HG03520 (cell line): Measurements from ENCODE around the gene DNAJC5.
"Not testable (repeated sequence)": the region's sequence is repeated elsewhere in the genome, so short reads cannot be mapped to it uniquely, and the experiment has no call there.

Source experiments
- ATAC-seq: cut with Tn5 transposase; IDR thresholded peaks from one replicate; pipeline ENCODE4 v1.9.1; 2021; ENCODE audit warnings: mild to moderate bottlenecking, moderate library complexity; ENCODE audit not compliant: unreplicated experiment

Gene DNAJC5

GRCh38 chr20:63903796-63904561 lies 9.1 kb downstream of the DNAJC5 start:
- no peak for ATAC-seq

DNA sequence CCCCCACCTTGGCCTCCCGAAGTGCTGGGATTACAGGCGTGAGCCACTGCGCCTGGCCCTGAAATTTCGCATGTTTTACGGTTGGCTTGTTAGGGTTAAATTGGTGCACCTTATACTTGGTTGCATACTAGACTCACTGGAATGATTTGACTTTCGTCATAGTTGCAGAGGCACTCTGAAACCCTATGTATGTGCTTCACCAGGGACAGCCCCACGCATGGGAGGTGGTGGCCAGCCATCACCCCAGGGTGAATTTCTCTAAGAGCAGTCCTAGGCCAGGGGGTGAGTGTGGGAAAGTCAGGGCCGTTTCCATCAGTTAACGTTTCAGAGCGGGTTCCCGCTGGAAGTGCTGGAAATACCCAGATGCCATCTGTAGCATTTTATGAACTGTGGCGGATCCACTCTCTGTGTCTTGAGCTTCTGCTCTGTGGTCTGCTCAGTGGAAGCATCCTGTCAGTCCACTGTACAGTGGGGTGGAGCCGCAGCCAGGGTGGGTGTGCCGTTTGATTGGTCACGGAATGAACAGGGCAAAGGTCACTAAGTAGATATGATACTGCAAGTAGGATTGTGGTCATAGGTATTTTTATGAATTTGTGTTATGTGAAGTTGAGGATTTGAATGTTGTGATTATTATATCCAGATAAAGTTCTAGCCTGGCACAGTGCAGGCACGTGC lies 13.2 kb downstream of the DNAJC5 start:
- no peak for ATAC-seq

DNA sequence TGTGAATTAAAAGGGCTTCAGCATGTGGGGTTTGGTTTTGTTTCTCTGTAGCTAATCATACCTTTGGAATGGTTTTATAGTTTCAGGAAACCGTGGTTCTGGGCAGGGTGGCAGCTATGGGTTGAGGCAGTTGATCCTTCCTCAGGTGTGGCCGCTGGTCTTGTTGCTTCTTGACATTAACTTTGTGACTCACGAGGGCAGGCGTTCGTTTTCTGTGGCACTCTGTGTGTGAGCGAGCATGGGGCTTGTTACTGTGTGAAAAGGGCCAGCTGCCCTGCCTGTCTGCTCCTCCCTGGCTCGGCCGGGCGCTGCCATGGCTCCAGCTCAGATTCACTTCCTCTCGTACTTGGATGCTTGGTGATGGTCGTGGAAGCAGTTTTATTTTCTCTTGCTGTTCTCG lies 16.2 kb downstream of the DNAJC5 start:
- no peak for ATAC-seq

DNA sequence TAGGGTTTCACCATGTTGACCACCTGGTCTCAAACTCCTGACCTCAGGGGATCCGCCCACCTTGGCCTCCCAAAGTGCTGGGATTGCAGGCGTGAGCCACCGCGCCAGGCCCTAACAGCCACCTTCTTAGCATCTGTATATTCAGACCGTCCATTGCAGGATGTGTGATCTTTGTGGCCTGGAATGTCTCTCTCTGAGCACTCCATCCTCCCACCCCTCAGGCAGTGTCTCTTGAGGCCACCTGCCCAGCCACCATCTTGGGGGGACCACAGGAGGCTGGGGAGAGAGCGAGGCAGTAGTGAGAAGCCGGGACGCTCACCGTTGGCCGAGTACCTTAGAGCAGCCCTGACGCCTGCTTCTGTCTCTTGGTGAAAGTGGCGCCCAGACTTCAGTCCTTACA lies 18.8 kb downstream of the DNAJC5 start:
- ATAC-seq = no peak

DNA sequence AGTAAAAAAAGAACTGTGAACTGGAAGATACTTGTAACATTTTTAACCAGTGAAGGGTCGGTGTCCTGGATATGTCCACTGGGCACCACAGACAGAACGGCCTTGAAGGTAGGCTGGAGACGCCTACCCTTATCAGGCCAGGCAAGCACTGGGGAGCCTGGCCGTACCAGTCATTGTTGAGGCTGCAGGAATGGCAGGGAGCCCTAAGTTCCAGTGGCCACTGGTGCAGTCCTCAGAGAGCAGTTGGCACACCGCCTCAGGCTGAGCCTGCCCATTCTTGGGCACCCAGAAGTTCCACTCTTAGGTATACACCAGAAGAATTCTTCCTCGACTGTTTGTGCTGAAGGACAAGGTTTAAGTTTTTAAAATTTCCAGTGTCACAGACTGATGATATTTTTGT lies 20.5 kb downstream of the DNAJC5 start:
- ATAC-seq = no peak

- not testable (repeated sequence) for ATAC-seq
Measured at GRCh38 chr20:63916371-63916939, 21.5 kb downstream of the DNAJC5 start.

GRCh38 chr20:63917811-63918210 lies 22.9 kb downstream of the DNAJC5 start:
- ATAC-seq = no peak

DNA sequence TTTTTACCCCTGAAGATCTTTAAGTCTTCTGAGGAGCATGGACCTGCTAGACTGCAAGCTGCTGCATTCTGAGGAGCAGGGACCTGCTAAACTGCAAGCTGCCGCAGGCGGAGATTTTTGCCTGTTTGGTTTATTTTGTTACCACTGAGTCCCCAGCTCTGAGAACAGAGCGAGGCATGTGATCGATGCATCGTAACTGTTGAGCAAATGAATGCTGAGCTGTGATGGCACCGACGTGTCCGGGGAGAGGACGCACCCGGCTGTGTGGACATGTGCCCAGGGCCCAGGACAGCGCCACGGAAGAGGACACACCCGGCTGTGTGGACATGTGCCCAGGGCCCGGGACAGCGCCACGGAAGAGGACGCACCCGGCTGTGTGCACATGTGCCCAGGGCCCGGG lies 24.2 kb downstream of the DNAJC5 start:
- no peak for ATAC-seq

- ATAC-seq = no peak
Measured at GRCh38 chr20:63920226-63920625, 25.3 kb downstream of the DNAJC5 start.

DNA sequence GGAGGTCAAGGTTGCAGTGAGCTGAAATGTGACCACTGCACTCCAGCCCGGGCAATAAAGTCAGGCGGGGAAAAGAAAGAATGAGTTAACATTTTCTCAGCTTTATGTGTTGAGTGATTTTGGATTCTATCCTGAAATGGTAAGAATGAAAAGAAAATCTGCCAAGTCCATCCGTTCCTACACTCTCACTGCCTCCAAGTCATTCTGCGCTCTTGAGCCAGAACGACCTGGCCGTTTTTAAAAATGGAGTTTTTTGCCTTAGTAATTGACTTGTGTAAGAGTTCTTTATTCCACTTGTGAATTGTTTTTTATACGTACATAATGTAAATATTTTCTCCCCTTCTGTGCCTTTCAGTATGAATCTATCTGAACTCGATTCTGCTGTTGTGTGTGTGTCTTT lies 28.7 kb downstream of the DNAJC5 start:
- no peak for ATAC-seq

DNA sequence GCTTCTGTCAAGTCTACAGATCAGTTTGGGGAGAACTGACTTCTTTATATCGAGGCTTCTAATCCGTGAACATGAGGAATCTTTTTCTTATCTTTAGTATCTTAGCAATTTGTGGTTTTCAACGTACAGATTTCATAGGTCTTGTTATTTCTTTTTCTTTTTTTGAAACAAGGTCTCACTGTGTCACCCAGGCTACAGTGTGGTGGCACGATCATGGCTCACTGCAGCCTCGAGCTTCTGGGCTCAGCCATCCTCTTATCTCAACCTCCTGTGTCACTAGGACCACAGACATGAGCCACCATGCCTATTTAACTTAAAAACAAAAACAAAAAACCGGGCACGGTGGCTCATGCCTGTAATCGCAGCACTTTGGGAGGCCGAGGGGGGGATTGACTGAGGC lies 29.3 kb downstream of the DNAJC5 start:
- no peak for ATAC-seq

GRCh38 chr20:63926298-63926697 lies 31.4 kb downstream of the DNAJC5 start:
- ATAC-seq = no peak

GRCh38 chr20:63929071-63929470 lies 34.1 kb downstream of the DNAJC5 start:
- ATAC-seq = no peak

DNA sequence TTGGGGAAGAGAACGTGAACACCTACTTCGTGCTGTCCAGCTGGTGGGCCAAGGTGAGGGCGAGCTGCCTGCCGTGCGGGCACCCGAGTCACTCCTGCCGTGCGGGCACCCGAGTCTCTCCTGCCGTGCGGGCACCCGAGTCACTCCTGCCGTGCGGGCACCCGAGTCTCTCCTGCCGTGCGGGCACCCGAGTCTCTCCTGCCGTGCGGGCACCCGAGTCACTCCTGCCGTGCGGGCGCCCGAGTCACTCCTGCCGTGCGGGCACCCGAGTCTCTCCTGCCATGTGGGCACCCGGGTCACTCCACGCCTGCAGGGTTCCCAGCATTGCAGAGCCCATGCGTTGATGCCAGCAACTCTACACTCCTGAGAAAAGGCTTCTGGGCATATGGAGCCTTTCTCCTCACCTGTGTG lies 34.6 kb downstream of the DNAJC5 start:
- not testable (repeated sequence) for ATAC-seq

- no peak for ATAC-seq
Measured at GRCh38 chr20:63930971-63931553, 36.1 kb downstream of the DNAJC5 start.

DNA sequence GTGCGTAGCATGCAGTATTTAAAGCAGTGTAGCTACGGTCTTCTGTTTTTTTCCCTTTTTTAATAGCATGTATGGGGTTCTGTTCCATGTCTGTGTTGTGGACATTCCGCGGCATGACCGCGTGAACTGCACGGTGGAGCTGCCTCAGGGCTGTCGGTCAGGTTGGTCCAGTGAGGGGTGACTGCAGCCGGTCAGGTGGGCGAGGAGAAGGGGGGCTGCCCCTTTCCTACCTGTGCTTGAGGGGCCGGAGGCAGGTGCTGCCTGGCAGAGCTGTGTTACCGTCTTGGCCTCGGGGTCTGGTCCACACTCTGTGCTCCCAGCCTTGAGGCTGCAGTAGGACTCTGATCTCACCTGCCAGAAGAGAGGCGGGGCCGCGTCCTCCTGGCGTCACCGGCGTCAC lies 36.8 kb downstream of the DNAJC5 start:
- ATAC-seq = no peak

DNA sequence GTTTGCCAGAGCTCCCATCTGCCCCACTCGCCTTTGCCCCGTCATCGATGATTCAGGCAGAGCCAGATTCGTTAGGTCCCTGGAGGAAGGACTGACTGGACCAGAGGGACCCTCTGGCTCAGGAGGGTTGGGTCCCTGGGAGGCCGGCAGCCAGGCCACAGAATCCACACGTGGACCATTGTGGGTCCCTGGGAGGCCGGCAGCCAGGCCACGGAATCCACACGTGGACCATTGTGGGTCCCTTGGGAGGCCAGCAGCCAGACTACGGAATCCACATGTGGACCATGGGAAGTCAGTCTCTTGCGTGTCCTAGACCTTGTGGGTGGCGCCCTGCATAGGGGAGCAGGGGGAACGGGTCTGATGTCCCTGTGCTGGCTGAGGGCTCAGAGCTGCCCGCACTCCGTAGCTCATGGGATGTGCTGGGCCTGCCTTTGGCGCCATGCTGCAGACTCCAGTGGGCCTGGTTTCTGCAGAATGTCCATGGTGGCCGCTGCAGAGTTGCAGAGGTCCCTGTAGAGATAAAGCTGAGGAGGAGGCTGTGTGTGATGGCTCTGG lies 37.8 kb downstream of the DNAJC5 start:
- ATAC-seq = no peak

DNA sequence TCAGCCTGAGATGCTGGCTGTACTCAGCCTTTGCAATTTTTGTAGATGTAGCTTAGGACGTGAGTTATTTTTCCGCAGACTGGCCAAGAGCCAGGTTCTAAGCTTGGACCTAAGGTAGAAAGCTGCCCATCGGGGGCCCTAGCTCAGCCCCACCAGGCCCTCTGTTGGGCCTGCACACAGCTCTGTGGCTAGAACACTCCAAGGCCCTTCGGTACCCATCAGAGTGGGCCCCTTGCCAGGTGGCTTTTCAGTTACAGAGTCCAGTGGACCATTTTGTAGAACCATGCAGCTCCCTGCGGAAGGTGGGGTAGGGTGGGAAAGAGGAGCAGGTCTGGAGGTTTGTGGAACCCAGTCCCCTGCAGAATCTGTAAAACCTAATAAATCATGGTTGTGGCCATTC lies 38.7 kb downstream of the DNAJC5 start:
- ATAC-seq = no peak

- ATAC-seq = no peak
Measured at GRCh38 chr20:63934271-63935068, 39.5 kb downstream of the DNAJC5 start.

GRCh38 chr20:63935447-63935846 lies 40.5 kb downstream of the DNAJC5 start:
- no peak for ATAC-seq

DNA sequence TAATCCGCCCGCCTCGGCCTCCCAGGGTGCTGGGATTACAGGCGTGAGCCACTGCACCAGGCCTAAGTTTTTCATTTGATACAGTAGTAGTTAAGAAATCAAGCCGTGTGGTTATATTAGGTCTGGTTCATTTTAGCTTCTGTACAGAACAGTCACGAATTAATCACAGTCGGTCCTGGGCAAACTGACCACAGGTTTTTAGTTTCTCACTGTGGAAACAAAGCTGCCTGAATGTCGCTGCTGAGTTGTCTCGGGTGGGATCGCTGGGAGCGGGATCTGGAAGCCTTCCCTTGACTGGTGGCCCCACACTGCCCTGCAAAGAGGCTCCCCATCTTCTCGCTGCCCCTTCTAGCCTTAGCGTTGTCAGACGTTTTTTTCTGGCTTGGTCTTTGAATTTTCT lies 42.7 kb downstream of the DNAJC5 start:
- ATAC-seq = no peak
